ENCODE results near the gene LGALS3BP. TPM values are rescaled to one million over a fixed set of nuclear protein-coding genes. Genes with fewer than 3 reads are reported as not detected.

The LGALS3BP gene
- total RNA-seq, 1 donor from 2014 or later, result 129 TPM

GRCh38 chr17:78944956-78945355, 34.8 kb downstream of the LGALS3BP start:
- DNase-seq (ENCODE audit: extremely low read depth, low read depth, low spot score), result no peak

GRCh38 chr17:78944026-78944425, 35.7 kb downstream of the LGALS3BP start:
- DNase-seq (ENCODE audit: extremely low read depth, low read depth, low spot score), result no peak

GRCh38 chr17:78940708-78941107, 39.0 kb downstream of the LGALS3BP start:
- no peak for DNase-seq (ENCODE audit: extremely low read depth, low read depth, low spot score)

- DNase-seq (ENCODE audit: extremely low read depth, low read depth, low spot score), result no peak
Measured at GRCh38 chr17:78940258-78940657, 39.5 kb downstream of the LGALS3BP start.

GRCh38 chr17:78939615-78940014, 40.1 kb downstream of the LGALS3BP start:
- DNase-seq (ENCODE audit: extremely low read depth, low read depth, low spot score), result no peak

GRCh38 chr17:78937561-78937960, 42.2 kb downstream of the LGALS3BP start:
- DNase-seq (ENCODE audit: extremely low read depth, low read depth, low spot score), result no peak

GRCh38 chr17:78935419-78936323, 44.1 kb downstream of the LGALS3BP start:
- no peak for DNase-seq (ENCODE audit: extremely low read depth, low read depth, low spot score)

GRCh38 chr17:78934681-78935418, 44.9 kb downstream of the LGALS3BP start:
- DNase-seq (ENCODE audit: extremely low read depth, low read depth, low spot score), result no peak

GRCh38 chr17:78933959-78934568, 45.7 kb downstream of the LGALS3BP start:
- DNase-seq (ENCODE audit: extremely low read depth, low read depth, low spot score), result peak; percentile 75

GRCh38 chr17:78933025-78933958, 46.4 kb downstream of the LGALS3BP start:
- DNase-seq (ENCODE audit: extremely low read depth, low read depth, low spot score), result peak; percentile 90

GRCh38 chr17:78929908-78930775, 49.6 kb downstream of the LGALS3BP start:
- DNase-seq (ENCODE audit: extremely low read depth, low read depth, low spot score), result no peak

GRCh38 chr17:78925662-78926555, 53.8 kb downstream of the LGALS3BP start:
- DNase-seq (ENCODE audit: extremely low read depth, low read depth, low spot score), result no peak

- DNase-seq (ENCODE audit: extremely low read depth, low read depth, low spot score), result no peak
Measured at GRCh38 chr17:78925234-78925633, 54.5 kb downstream of the LGALS3BP start, which contains the start of gene TIMP2. Gene TIMP2 (minus strand): TSS chr17:78925387. CDS start chr17:78925088, 299 bp downstream.

- no peak for DNase-seq (ENCODE audit: extremely low read depth, low read depth, low spot score)
Measured at GRCh38 chr17:78924481-78925151, 55.1 kb downstream of the LGALS3BP start.

- no peak for DNase-seq (ENCODE audit: extremely low read depth, low read depth, low spot score)
Measured at GRCh38 chr17:78923660-78924453, 55.9 kb downstream of the LGALS3BP start.

- DNase-seq (ENCODE audit: extremely low read depth, low read depth, low spot score), result no peak
Measured at GRCh38 chr17:78922816-78923498, 56.8 kb downstream of the LGALS3BP start.
